GM11168 (cell line): ENCODE results near the gene SERPINA5.

Experiments
- in situ Hi-C: fragments of 300-500 bp; cut with MboI; formaldehyde crosslinking; loops from one replicate; pipeline ENCODE4 v1.12.0; 2022; ENCODE audit warnings: low sequenced_read_pairs; ENCODE audit not compliant: unreplicated experiment

SERPINA5 gene

DNA sequence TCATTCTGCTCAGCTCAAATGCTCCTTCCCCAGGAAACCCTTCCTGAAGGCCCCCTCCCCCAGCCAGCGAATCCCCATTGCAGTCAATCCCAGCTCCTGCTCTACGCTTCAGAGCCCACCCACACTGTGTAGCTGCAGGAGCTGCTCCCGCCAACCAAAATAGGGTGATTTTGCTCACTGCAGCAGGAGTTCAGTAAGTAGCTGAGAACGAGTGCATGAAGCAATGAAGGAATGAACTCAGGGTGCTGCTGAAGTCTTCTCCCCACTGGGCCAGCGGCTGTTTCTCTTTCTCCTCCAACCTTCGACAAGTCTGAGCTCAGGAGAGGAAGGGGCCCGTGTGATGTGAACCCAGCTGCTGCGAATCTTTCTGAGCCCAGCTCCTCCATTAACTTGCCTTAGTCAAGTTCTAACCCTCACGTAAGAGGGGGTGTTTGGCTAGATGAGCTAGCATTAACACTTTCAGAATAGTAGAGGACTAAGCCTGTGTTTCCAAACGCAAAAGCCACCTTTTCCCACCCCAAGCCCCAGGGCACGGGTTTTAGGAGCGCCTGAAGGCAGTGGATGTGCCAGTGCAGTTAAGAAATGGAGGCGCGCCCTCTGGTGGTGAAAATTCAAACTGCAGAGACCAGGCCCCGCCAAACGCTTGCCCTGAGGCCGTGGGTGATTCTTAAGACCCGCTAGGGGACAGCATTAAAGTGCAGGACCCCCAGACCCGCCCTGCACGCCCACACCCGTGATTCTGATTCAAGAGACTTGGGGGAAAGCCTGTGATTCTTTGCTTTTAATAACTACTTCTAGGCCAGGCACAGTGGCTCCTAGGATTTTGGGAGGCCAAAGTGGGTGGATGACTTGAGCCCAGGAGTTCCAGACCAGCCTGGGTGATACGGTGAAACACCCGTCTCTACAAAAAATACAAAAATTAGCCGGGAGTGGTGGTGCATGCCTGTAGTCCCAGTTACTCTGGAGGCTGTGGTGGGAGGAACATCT lies 31.9 kb upstream of the SERPINA5 start:
- in situ Hi-C loops, result no loop called here

DNA sequence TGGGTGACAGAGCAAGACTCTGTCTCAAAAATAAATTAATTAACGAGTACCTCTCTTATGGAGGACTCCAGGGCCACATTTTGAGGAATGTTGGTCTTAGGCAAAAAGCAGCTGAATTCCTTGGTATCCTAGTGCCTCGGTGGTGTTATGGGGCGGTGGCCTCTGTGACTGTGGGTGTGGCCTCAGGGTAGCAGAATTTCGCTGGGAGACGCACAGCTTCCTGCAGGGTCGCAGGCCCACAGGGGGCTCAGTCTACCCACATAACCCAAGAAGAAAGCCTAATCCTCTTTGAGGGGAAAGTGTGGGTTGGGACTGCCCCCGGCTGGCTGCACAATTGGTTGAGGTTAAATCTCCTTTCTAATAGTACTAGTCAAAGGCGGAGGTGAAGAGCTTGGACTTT lies 31.2 kb upstream of the SERPINA5 start:
- in situ Hi-C loops, result no loop called here

DNA sequence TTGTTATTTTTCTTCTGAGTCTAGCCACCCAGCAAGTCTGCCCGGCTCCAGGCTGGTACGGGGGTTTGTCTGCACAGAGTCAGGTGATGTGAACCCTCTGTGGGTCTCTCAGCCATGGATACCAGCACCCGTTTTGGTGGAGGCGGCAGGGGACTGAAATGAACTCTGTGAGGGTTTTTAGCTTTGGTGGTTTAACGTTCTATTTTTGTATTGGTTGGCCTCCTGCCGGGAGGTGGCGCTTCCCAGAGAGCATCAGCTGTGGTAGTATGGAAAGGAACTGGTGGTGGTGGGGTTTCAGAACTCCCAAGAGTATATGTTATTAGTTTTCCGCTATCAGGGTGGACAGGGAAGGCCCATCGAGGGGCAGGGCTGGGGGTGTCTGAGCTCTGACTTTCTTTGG lies 25.2 kb upstream of the SERPINA5 start:
- in situ Hi-C loops, result no loop called here

DNA sequence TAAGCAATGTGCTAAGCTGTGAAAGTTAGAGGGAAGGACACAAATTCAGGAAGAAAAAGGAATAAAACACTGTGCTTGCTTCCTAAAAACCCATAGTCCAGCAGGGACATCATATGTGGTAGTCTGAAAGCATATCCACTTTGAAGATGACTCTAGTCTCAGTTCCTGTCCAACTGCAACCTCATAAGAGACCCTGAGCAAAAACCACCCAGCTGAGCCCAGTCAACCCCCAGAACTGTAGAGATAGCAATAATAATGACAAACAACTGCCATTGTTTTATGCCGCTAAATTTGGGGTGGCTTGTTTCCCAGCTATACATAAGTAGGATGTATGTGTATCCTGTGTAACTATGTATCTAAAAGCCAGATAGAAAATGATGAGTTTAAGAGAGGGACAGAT lies 23.9 kb upstream of the SERPINA5 start:
- in situ Hi-C loops, result no loop called here

DNA sequence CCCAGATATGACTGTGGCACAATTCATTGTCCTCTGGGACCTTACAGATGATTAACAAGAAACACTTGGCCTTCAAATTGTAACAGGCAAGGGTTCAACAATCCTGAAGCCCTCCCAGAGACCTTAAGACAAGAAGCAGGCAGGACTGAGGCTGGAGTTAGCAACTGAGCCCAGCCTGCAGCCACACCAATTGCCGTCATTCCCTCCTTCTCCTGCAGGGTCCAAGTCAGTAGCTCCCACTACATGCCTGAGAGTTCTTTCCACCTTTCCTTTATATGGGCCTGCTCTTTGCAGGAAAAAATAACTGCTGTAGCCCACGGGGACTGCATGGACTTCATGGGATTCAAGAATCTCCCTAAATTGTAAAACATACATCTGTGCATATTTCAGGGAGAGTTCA lies 22.4 kb upstream of the SERPINA5 start:
- in situ Hi-C loops, result no loop called here

DNA sequence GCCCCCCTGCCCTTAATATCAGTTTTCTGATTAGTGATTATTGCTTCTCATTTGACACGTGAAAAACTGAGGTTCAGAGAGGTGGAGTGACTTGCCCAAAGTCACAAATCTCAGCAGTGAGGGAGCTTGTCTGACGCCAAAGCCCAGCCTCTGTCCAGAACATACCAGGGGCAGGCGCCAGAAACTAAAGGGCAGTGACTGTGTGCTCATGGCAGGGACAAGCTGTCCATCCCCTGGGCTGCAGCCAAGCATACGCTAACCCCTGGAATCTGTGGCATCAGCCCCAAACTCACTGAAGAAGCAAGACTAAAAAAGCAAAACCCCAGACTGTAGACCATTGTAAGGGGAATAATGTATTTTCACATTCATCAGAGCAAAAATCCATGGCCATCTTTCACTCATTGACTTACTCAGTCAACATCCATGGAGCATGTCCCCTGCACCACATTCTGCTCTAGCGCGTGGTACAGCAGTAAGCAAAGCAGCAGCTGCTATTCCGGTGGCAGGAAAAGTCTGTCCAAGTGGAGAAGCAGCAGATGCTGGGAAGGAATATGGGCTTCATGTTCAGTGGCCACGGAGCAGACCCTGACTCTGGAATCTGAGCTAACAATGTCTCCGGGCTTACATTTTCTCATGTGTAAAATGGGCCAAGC lies 21.5 kb upstream of the SERPINA5 start:
- in situ Hi-C loops, result no loop called here

DNA sequence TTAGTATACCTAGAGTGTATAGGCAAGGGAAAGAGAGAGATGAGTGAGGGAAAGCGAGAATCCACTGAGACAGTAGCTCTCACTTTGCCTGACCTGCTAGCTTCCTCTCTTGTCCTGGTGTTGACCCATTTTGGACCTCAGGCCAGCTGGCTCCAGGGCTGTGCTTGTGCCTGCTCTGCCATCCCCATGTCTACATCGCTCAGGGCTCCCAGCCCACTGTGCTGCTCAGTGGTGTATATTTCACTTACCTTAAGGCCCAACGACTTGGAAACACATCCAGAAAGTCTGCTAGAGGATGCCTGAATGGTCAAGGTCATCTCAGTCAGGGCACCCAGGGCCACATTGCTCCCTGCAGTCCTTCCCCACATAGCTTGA lies 20.9 kb upstream of the SERPINA5 start:
- in situ Hi-C loops, result no loop called here

DNA sequence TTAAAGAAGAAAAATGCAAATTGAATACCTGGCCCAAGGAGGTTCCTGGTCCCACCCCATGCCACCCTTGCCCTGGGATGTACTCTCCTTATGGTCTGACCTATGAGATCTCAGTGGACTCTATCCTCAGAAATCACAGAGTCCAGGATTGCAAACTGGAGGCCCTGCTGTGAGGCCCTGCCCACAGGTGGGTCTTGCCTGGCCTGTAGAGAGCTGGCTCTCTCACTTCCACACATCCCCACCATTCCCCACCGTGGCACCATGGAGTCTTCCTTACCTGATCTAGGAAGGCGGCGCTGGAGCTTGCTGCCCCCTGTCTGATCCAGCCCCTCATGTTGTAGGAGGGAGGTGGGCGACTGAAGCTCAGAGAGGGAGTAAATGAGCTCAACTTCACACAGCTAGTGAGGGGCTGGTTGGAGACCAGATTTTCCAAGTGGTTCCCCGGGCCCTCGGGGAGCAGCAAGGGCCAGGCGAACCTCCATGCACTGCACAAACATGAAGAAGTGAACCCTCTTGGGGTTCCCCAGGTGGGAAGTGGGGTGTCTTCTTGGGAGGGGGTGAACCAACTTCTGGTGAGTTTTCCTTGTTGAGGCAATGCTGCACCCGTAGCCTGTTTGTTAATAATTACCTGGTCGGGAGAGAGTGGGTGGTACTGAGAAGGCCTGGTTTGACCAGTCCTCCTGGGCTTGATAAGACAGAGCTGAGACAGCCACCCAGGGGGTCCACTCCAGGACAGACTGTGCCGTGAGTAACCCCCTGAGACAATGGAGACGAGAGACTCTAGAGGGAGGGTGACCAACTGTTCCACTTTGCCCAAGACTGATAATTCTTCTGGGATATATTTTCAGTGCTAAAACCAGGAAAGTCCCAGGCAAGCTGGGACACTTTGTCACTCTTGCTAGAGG lies 20.2 kb upstream of the SERPINA5 start, which contains the start of gene SERPINA4:
SERPINA4 (plus strand) TSS at position 692 of the 905 bp plus-strand sequence. CDS start 2,041 bp downstream, outside the sequence.
- in situ Hi-C loops, result no loop called here

DNA sequence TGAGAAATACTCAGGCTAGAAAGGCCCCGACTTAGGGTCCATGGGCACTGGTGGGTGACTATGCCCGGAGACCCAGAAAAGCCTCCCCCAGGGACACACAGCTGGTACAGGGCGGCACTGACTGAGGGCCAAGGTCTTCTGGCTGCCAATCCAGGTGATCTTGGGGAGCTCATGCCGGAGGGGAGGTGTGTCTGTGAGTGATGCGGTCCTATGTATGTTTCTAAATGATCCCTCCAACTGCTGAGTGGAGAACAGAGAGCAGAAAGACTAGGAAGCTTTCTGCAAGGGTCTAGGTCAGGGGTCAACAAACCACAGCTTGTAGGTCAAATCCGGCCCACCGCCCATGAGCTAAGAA lies 19.6 kb upstream of the SERPINA5 start:
- in situ Hi-C loops, result no loop called here

DNA sequence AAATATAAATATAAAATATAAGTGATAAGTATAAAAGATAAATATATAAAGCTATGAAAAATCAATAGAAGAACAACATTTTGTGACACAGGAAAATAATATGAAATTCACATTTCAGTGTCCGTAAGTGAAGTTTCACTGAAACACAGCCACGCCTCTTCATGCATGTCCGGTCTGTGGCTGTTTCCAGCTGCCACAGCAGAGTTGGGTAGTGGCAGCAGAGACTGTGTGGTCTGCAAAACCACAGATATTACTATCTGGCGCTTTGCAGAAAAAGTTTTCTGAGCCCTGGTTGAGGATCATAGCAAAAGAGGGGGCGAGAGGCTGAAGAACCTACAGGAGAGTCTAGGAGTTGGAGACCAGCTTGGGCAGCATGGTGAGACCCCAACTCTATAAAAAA lies 19.2 kb upstream of the SERPINA5 start:
- in situ Hi-C loops, result no loop called here

DNA sequence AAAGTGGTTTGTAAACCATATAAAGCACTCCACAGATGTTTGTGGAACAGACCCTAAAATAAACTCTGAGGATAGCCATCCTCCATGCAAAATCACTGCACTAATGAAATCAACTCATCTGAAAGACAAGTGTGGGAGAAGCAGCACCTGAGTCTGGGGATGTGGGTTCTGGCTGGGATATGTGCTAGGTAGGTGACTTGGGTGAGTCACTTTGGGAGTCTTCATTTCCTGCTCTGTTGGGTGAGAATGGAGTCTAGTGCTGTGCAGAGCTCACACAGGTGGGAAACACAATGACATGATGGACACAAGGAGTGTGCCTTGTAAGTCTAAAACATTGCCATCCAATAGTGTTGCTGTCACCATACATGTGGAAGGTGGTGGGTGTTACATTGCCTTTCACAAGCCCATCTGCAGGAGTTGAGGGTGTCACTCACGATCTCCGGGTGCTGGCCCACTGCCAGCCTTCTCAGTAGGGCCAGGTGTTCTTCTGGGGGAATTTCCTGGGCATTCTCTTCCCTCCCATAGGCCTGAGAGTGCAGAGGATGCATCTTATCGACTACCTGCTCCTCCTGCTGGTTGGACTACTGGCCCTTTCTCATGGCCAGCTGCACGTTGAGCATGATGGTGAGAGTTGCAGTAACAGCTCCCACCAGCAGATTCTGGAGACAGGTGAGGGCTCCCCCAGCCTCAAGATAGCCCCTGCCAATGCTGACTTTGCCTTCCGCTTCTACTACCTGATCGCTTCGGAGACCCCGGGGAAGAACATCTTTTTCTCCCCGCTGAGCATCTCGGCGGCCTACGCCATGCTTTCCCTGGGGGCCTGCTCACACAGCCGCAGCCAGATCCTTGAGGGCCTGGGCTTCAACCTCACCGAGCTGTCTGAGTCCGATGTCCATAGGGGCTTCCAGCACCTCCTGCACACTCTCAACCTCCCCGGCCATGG lies 18.0 kb upstream of the SERPINA5 start:
- in situ Hi-C loops, result no loop called here

DNA sequence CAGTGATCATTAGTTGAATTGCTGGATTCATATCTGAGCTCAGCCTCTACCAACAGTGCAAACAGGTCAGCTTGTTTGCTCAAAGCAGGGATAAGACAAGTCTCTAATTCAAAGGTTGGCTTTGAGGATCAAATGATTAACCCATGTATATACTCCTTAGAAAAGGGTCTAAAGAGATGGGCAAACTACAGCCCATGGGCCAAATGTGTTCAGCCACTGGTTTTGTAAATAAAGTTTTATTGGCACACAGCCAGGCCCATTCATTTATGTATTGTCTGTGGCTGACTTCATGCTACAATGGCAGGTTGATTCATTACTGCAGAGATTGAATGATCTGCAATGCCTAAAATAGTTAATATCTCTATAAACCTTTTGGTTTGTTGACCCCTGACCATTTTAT lies 16.8 kb upstream of the SERPINA5 start:
- in situ Hi-C loops, result no loop called here

DNA sequence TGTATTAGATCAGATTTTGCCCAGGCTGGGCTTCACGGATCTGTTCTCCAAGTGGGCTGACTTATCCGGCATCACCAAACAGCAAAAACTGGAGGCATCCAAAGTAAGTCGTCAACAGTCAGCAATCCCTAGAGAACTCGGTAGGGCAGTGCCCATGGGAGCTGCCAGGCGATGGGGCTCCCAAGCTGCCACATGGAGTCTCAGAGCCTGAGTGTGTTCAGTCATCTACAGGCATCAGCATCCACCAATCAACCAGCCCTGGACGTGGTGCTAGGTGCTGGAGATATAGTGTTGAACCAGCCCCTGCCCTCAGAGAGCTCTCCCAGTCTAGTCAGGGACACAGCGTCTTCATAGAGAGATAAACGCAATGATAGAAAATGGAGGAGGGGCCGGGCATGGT lies 13.0 kb upstream of the SERPINA5 start:
- in situ Hi-C loops, result no loop called here

DNA sequence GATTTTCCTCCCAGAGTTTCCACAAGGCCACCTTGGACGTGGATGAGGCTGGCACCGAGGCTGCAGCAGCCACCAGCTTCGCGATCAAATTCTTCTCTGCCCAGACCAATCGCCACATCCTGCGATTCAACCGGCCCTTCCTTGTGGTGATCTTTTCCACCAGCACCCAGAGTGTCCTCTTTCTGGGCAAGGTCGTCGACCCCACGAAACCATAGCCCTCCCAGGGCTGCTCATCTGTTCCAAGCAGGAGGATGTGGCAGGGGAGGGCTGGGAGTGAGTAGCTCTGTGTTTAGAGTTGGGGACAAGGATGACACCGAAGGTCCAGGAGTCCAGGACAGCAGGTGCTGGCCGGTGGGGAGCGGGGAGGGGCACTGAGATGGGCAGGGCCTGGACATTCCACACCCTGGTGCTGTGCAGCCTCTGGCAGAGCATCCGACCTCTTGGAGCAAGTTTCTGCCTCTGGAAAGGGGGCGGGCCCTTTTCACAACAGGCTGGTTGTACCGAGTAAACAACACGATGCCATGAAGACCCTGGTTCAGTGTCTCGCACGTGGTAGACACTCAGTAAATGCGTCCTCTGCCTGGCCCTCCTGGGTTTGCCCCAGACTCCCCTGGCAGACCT lies 11.7 kb upstream of the SERPINA5 start:
- in situ Hi-C loops, result no loop called here

DNA sequence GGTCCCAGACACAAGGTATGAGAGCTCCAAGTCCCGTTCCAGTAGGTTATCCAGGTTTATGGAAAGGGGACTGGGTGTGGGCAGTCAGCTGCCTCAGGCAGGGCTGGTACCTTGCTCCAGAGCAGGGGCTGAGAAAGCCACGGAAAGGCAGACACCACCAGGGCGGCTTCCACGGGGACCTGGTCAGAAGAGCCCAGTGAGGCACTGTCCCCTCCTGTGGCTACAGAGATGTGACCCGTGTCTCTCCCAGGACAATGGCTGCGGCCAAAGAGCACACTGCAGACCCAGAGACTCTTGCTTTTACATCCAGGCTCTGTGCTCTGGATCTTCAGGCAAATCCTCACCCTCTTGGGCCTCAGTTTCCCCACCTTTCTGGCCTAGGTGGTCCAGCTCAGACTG lies 11.2 kb upstream of the SERPINA5 start:
- in situ Hi-C loops, result no loop called here

DNA sequence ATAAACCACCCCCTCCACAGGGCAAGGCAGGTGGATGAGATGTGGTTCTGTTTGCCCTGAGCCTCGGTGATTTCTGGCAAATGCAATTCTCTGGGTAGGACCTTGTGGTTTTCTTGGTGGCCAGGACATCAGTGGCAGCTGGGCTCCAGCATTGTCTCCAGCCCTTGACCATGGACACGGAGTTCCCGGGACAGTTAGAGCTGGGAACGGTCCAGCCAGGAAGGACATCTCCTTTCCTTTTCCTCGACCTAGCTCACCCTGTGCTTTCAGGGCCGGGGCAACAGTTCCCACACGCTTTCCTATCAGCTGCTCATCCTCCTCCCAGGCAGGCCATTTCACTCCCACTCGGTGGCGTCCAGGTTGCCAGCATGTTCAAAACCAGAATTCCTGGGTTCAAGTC lies 10.8 kb upstream of the SERPINA5 start:
- in situ Hi-C loops, result no loop called here

DNA sequence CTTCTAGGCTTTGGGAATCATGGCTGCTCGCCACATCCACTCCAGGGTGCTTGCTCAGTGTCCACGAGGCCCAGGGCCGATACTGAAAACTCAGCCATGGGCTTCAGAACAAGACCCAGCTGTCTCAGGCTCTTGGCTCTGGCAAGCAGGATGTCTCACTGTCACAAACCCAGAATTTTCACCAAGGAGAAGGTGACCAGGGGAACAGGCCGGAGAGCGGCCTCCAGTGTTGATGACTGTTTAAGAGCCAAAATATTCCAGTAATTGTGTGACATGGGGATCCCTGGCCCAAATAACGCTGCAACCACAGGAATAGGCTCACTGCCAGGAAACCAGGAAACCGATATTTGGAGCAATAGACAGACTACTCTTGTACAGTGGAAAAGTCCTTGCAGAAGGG lies 9.8 kb upstream of the SERPINA5 start:
- in situ Hi-C loops, result no loop called here

DNA sequence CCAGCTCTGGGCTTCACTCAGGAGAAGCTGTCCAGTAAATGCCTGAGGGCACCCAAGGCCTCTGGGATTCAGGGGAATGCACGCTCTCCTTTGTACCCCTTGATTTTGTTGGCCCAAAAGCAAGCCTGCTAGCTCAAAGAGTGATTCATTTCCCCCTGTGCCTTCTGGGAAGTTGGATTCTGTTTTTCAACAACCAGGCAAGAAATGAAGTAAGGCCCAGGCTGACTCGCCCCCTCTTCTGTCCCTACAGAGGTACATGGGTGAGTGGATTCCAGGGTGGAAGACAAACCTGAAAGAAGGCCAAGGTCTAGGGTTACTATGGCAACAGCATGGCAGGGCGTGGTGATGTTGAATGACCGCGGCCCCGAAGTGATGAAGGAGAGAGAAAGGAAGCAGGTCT lies 9.3 kb upstream of the SERPINA5 start:
- in situ Hi-C loops, result no loop called here

DNA sequence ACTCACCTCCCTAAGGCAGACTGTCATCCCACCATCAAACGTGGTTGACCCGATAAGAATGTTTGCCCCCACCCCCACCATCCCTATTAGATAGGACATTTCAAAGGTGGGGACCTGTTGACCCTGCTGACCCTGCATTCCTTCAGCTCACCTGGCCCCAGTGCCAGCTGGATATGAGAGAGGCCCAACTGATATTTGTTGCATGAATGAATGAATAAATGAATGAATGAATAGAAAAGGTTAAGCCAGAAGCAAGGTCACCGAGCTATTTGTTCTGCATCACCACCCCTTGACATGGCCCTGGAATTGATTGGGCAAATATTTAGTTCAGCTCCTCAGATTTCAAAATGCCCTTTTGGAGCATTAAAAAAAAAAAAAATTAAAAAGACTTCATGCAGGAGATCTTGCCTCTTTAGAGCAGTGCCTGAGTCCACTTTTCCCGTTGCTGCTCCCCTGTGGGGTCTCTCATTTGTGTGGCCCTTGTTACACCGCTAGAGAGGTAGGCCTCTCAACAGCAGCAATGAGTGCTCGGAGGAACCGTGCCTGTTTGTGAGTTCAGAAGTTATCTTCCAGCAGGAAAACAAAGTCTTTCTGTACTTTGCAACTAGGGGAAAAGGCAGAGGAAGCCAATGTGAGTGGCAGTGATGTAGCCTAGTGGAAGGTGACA lies 8.5 kb upstream of the SERPINA5 start:
- in situ Hi-C loops, result no loop called here
